Ishikawa (cell line): ENCODE results near the gene CHPF2.

Experiments
- CEBPB ChIP-seq: IDR thresholded peaks from 2 replicates; pipeline ENCODE4 v1.6.1; 2012
- CREB1 ChIP-seq: IDR thresholded peaks from 2 replicates; pipeline ENCODE4 v1.6.1; 2012; ENCODE audit warnings: low read depth
- EGR1 ChIP-seq: IDR thresholded peaks from 2 replicates; pipeline ENCODE4 v1.6.1; 2012
- EP300 ChIP-seq: IDR thresholded peaks from 2 replicates; pipeline ENCODE4 v1.6.1; 2012; ENCODE audit warnings: borderline replicate concordance
- FOXM1 ChIP-seq: IDR thresholded peaks from 2 replicates; pipeline ENCODE4 v1.6.1; 2012; ENCODE audit warnings: low read depth, borderline replicate concordance
- MAX ChIP-seq: IDR thresholded peaks from 2 replicates; pipeline ENCODE4 v1.6.1; 2012
- NFIC ChIP-seq: IDR thresholded peaks from 2 replicates; pipeline ENCODE4 v1.6.1; 2012
- RAD21 ChIP-seq: IDR thresholded peaks from 2 replicates; pipeline ENCODE4 v1.6.1; 2012; ENCODE audit warnings: low read depth
- TAF1 ChIP-seq: IDR thresholded peaks from 2 replicates; pipeline ENCODE4 v1.6.1; 2012; ENCODE audit warnings: low read depth, mild to moderate bottlenecking
- TCF12 ChIP-seq: IDR thresholded peaks from 2 replicates; pipeline ENCODE4 v1.6.1; 2012; ENCODE audit warnings: low read depth
- TEAD4 ChIP-seq: IDR thresholded peaks from 2 replicates; pipeline ENCODE4 v1.6.1; 2012
- YY1 ChIP-seq: IDR thresholded peaks from 2 replicates; pipeline ENCODE4 v1.6.1; 2012; ENCODE audit warnings: low read depth
- ZBTB7A ChIP-seq: IDR thresholded peaks from 2 replicates; pipeline ENCODE4 v1.6.1; 2012; ENCODE audit warnings: low read depth
- TF ChIP-seq, protein P1 (sequence below): IDR thresholded peaks from 2 replicates; pipeline ENCODE4 v1.6.1; 2012; ENCODE audit warnings: low read depth, mild to moderate bottlenecking
- TF ChIP-seq, protein P2 (sequence below): IDR thresholded peaks from 2 replicates; pipeline ENCODE4 v1.6.1; 2012

The CHPF2 gene

GRCh38 chr7:151197932-151198331 lies 34.4 kb upstream of the CHPF2 start:
- TF ChIP-seq CEBPB (no peak), NFIC (no peak), EP300 (no peak), FOXM1 (no peak)
- TF ChIP-seq, protein P1, sequence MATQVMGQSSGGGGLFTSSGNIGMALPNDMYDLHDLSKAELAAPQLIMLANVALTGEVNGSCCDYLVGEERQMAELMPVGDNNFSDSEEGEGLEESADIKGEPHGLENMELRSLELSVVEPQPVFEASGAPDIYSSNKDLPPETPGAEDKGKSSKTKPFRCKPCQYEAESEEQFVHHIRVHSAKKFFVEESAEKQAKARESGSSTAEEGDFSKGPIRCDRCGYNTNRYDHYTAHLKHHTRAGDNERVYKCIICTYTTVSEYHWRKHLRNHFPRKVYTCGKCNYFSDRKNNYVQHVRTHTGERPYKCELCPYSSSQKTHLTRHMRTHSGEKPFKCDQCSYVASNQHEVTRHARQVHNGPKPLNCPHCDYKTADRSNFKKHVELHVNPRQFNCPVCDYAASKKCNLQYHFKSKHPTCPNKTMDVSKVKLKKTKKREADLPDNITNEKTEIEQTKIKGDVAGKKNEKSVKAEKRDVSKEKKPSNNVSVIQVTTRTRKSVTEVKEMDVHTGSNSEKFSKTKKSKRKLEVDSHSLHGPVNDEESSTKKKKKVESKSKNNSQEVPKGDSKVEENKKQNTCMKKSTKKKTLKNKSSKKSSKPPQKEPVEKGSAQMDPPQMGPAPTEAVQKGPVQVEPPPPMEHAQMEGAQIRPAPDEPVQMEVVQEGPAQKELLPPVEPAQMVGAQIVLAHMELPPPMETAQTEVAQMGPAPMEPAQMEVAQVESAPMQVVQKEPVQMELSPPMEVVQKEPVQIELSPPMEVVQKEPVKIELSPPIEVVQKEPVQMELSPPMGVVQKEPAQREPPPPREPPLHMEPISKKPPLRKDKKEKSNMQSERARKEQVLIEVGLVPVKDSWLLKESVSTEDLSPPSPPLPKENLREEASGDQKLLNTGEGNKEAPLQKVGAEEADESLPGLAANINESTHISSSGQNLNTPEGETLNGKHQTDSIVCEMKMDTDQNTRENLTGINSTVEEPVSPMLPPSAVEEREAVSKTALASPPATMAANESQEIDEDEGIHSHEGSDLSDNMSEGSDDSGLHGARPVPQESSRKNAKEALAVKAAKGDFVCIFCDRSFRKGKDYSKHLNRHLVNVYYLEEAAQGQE, result no peak

GRCh38 chr7:151198945-151199848 lies 33.1 kb upstream of the CHPF2 start:
- TF ChIP-seq NFIC, result 0 out of 2 replicates have a peak, but pooled peaks have one; percentile 11
- no peak for TF ChIP-seq TAF1

DNA sequence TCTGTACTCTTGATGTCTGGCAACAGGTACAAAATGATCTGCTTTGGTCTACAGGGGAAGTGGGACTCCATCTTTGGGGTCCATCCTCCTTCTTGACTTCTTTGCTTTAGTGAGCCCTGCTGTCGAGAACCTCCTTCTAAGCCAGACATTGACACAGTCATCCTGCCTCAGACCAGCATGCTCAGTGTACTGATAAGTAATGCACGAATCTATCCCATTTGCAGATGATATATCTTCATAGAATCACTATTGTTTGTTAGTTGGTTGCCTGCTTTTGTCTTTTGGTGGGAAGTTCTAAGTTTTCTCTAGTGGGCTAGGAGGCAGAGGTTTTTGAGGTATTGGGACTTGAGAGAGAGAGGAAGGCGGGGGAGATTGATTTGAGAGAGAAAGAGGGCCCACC lies 30.9 kb upstream of the CHPF2 start:
- TF ChIP-seq MAX (no peak), CEBPB (no peak), FOXM1 (no peak), TCF12 (no peak), EP300 (no peak), CREB1 (no peak)
- TF ChIP-seq, protein P1, result no peak

DNA sequence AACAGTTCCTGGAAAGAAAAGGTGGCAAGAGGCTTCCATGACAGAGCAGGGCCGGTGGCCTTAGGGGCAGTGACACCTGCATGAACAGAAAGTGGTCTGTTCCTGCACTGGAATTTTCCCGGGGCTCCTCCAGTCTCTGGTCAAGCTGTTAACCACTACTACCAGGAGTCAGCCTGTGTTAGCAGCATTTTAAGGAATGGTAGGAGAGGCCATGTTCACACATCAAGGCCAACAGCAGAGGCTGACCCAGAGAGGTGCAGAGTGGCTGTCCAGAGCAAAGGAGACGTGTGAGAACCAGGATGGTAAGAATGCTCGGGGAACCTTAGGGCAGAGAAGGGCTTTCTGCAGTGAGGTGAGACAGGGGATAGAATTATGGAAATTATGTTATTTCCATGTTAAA lies 30.5 kb upstream of the CHPF2 start:
- TF ChIP-seq TAF1, result no peak
- no peak for TF ChIP-seq MAX

- TF ChIP-seq MAX, result no peak
Observed at GRCh38 chr7:151202836-151203235, 29.4 kb upstream of the CHPF2 start.

DNA sequence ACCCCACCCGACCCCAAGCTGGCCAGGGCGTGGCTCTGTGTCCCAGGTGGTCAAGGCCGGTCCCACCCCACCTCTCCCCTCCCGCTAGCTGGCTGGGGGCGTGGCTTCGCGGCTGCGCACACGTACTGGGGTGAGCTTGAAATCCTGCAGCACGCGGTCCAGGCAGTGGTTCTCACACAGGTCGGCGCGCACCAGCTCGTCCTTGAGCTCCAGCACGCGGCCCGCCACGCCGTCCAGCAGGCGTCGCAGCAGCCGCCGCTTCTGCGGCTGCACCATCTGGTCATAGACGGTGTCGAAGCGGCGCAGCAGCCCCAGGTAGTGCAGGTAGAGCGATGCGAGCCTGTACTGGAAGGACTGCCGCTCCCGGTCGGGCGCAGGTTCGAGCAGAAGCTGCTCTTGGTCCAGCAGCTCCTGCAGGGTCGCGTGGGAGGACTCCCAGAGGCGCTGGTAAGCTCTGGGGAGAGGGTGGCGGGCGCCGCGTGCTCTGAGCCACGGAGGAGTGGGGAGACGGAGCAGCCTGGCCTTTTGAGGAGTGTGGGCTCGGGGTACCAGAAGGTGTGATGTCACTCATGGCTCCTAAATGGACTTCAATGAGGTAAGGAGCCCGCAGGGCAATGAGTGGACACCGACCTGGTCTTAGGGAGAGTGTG lies 27.8 kb upstream of the CHPF2 start:
- TF ChIP-seq YY1, result no peak
- no peak for TF ChIP-seq EGR1
- no peak for TF ChIP-seq ZBTB7A
- TF ChIP-seq MAX, result no peak
- TF ChIP-seq TCF12, result no peak
- TF ChIP-seq TEAD4, result no peak
- TF ChIP-seq TAF1, result no peak
- no peak for TF ChIP-seq CEBPB

DNA sequence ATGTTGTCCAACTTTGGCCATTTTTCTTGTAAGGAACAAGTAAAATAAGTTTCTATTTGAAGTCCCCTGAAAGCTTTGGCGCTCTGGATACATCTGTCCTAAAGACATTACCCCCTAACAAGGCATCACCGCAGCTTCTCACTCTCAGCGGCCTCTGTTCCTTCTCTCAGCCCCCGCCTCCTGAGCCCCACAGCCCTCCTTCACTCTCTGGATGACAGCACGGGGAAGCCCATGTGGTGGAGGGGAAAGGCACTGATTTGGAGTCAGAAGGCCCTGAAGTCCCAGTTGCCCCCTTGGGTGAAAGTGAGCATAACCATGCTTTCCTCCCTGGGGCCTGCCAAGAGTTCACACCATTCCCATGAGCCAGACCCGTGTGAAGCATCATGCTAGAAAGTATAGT lies 26.6 kb upstream of the CHPF2 start:
- TF ChIP-seq MAX, result no peak
- TF ChIP-seq CREB1, result no peak
- TF ChIP-seq, protein P2, sequence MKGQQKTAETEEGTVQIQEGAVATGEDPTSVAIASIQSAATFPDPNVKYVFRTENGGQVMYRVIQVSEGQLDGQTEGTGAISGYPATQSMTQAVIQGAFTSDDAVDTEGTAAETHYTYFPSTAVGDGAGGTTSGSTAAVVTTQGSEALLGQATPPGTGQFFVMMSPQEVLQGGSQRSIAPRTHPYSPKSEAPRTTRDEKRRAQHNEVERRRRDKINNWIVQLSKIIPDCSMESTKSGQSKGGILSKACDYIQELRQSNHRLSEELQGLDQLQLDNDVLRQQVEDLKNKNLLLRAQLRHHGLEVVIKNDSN, result no peak
- TF ChIP-seq YY1, result no peak
- TF ChIP-seq RAD21, result no peak
- no peak for TF ChIP-seq FOXM1
- no peak for TF ChIP-seq EGR1
- TF ChIP-seq TCF12, result no peak
- no peak for TF ChIP-seq ZBTB7A
- TF ChIP-seq CEBPB, result no peak
